Endothelial cell of umbilical vein (primary cell): ENCODE data around the gene SLAIN2.

ENCODE experiments used
- CTCF ChIP-seq, 2 donors: IDR thresholded peaks; 1 replicate in 1 of 2; 2 replicates in 1 of 2; pipeline ENCODE4 v1.5.1; 2011; ENCODE audit warnings: low read length in 2 of 2, mild to moderate bottlenecking in 2 of 2, moderate library complexity in 2 of 2, control low read depth in 1 of 2, inconsistent platforms in 1 of 2, low read depth in 1 of 2; ENCODE audit not compliant: insufficient read depth in 1 of 2; ENCODE audit errors: extremely low read depth in 1 of 2
- EZH2 ChIP-seq: IDR thresholded peaks from 2 replicates; pipeline ENCODE4 v1.6.1; 2012; ENCODE audit warnings: borderline replicate concordance, low read depth, mild to moderate bottlenecking, moderate library complexity, low read length, inconsistent platforms; ENCODE audit not compliant: severe bottlenecking
- FOS ChIP-seq: IDR thresholded peaks from 2 replicates; pipeline ENCODE4 v1.6.1; 2011; ENCODE audit warnings: mild to moderate bottlenecking, low read length, moderate library complexity, borderline replicate concordance; ENCODE audit not compliant: insufficient read depth
- GATA2 ChIP-seq: IDR thresholded peaks from 2 replicates; pipeline ENCODE4 v1.7.0; 2011; ENCODE audit warnings: low read depth, mild to moderate bottlenecking, moderate library complexity, mixed read lengths, low read length; ENCODE audit not compliant: insufficient read length, insufficient read depth
- JUN ChIP-seq: IDR thresholded peaks from 2 replicates; pipeline ENCODE4 v1.6.1; 2011; ENCODE audit warnings: borderline replicate concordance, low read depth; ENCODE audit not compliant: insufficient read length, insufficient read depth
- MAX ChIP-seq: IDR thresholded peaks from 2 replicates; pipeline ENCODE4 v1.6.1; 2011; ENCODE audit not compliant: insufficient read depth, insufficient read length
- MYC ChIP-seq: IDR thresholded peaks from one replicate; pipeline ENCODE4 v1.6.1; 2011; ENCODE audit warnings: mild to moderate bottlenecking, low read depth, low read length
- POLR2A ChIP-seq: IDR thresholded peaks from 2 replicates; pipeline ENCODE4 v1.6.1; 2012; ENCODE audit warnings: low read depth, mild to moderate bottlenecking, control low read depth, low read length
- POLR2AphosphoS5 ChIP-seq: IDR thresholded peaks from 2 replicates; pipeline ENCODE4 v1.6.1; 2012; ENCODE audit warnings: low read depth, mild to moderate bottlenecking, control low read depth, low read length, moderate library complexity; ENCODE audit not compliant: insufficient read depth

- TF ChIP-seq POLR2AphosphoS5 (no peak), CTCF (IDR thresholded peaks at IDR 0.05; ENCODE audit: extremely low read depth in 1 of 2, insufficient read depth in 1 of 2, low read depth in 1 of 2, low read length in 2 of 2) (no peak), POLR2A (no peak), MYC (no peak), EZH2 (no peak), GATA2 (no peak), FOS (no peak), MAX (no peak), JUN (no peak)
Measured at GRCh38 chr4:48347282-48347921, 6.1 kb downstream of the SLAIN2 start.
